HG03039 (cell line): ENCODE measurements around the gene ANKRD11.

ENCODE experiments used
- ATAC-seq: cut with Tn5 transposase; IDR thresholded peaks from one replicate; pipeline ENCODE4 v1.9.1; 2021; ENCODE audit warnings: mild to moderate bottlenecking, moderate library complexity; ENCODE audit not compliant: unreplicated experiment

The ANKRD11 gene

GRCh38 chr16:89490439-89491237 lies at the start of gene ANKRD11:
Gene ANKRD11, minus strand, starts transcription at chr16:89490561. Its CDS starts 173,542 bp downstream, at chr16:89317019.
- peak; percentile 83 for ATAC-seq

GRCh38 chr16:89538286-89538685 lies 47.9 kb upstream of the ANKRD11 start:
- ATAC-seq: no peak

- ATAC-seq: no peak
These were observed 47.2 kb upstream of the ANKRD11 start for GRCh38 chr16:89537549-89537925.

- ATAC-seq: no peak
These were observed 46.7 kb upstream of the ANKRD11 start for GRCh38 chr16:89536886-89537548.

GRCh38 chr16:89536371-89536770 lies 46.0 kb upstream of the ANKRD11 start:
- ATAC-seq: no peak

- no peak for ATAC-seq
These were observed 43.9 kb upstream of the ANKRD11 start for GRCh38 chr16:89534252-89534756.

GRCh38 chr16:89531821-89532526 lies 41.6 kb upstream of the ANKRD11 start:
- ATAC-seq: no peak

GRCh38 chr16:89530401-89531381 lies 40.3 kb upstream of the ANKRD11 start:
- no peak for ATAC-seq

GRCh38 chr16:89529097-89529496 lies 38.7 kb upstream of the ANKRD11 start:
- ATAC-seq: no peak

- no peak for ATAC-seq
These were observed 35.0 kb upstream of the ANKRD11 start for GRCh38 chr16:89525146-89525913.

- no peak for ATAC-seq
These were observed 33.5 kb upstream of the ANKRD11 start for GRCh38 chr16:89523680-89524344.

GRCh38 chr16:89522287-89522686 lies 31.9 kb upstream of the ANKRD11 start:
- ATAC-seq: no peak

- ATAC-seq: no peak
These were observed 29.5 kb upstream of the ANKRD11 start for GRCh38 chr16:89519881-89520280.

GRCh38 chr16:89517128-89517527 lies 26.8 kb upstream of the ANKRD11 start:
- ATAC-seq: no peak

GRCh38 chr16:89512453-89512852 lies 22.1 kb upstream of the ANKRD11 start:
- no peak for ATAC-seq

GRCh38 chr16:89511374-89511773 lies 21.0 kb upstream of the ANKRD11 start:
- no peak for ATAC-seq

GRCh38 chr16:89510526-89510925 lies 20.2 kb upstream of the ANKRD11 start:
- no peak for ATAC-seq

GRCh38 chr16:89507834-89508590 lies 17.7 kb upstream of the ANKRD11 start, which contains the start of gene SPG7:
Gene SPG7, plus strand, starts transcription at chr16:89508403. Its CDS starts 15 bp downstream, at chr16:89508418.
- ATAC-seq: peak; percentile 61
